ENCODE measurements around the gene ATXN7L1.

GRCh38 chr7:105699568-105700236, 176.7 kb downstream of the ATXN7L1 start:
- TF ChIP-seq CTCF (IDR thresholded peaks at IDR 0.05; ENCODE audit: low read depth, low read length) (no peak), EZH2phosphoT487 (IDR thresholded peaks at IDR 0.05; ENCODE audit: low read depth) (no peak)

Data from OCI-LY3 (cell line).